HUDEP-2 (cell line): ENCODE results near the gene SPATA1.
"Not testable (repeated sequence)": the region's sequence is repeated elsewhere in the genome, so short reads cannot be mapped to it uniquely, and the experiment has no call there.

Experiments used
- DNase-seq, 76 experiments: peaks; one replicate each; lab custom pipeline; 2025; ENCODE audit not compliant: unreplicated experiment in 76 of 76; lab: John Stamatoyannopoulos, UW

The SPATA1 gene

GRCh38 chr1:84585803-84586202 lies 79.6 kb downstream of the SPATA1 start:
- no peak for DNase-seq

GRCh38 chr1:84587099-84587498 lies 80.9 kb downstream of the SPATA1 start:
- DNase-seq = no peak

GRCh38 chr1:84594959-84595358 lies 88.8 kb downstream of the SPATA1 start:
- DNase-seq = not testable (repeated sequence)

- DNase-seq = no peak
These were observed 90.8 kb downstream of the SPATA1 start for GRCh38 chr1:84597011-84597410.

GRCh38 chr1:84598418-84598817 lies 92.2 kb downstream of the SPATA1 start:
- DNase-seq = no peak

- no peak for DNase-seq
These were observed 92.9 kb downstream of the SPATA1 start for GRCh38 chr1:84598846-84599741.

- no peak for DNase-seq
These were observed 94.6 kb downstream of the SPATA1 start for GRCh38 chr1:84600796-84601195.

- DNase-seq = no peak
These were observed 97.0 kb downstream of the SPATA1 start for GRCh38 chr1:84603223-84603622.

GRCh38 chr1:84603941-84604830 lies 98.0 kb downstream of the SPATA1 start:
- peak in 12 of 76 experiments; percentile 4 to 40 (median 26) for DNase-seq

GRCh38 chr1:84605157-84605556 lies 99.0 kb downstream of the SPATA1 start:
- DNase-seq = no peak

- DNase-seq = no peak
These were observed 100.8 kb downstream of the SPATA1 start for GRCh38 chr1:84606977-84607376.

- no peak for DNase-seq
These were observed 104.9 kb downstream of the SPATA1 start for GRCh38 chr1:84611091-84611490.

GRCh38 chr1:84611796-84612195 lies 105.6 kb downstream of the SPATA1 start:
- no peak for DNase-seq

GRCh38 chr1:84613026-84613425 lies 106.8 kb downstream of the SPATA1 start:
- DNase-seq = no peak

- no peak for DNase-seq
These were observed 107.7 kb downstream of the SPATA1 start for GRCh38 chr1:84613887-84614286.

GRCh38 chr1:84615790-84616189 lies 109.6 kb downstream of the SPATA1 start:
- no peak for DNase-seq
